ENCODE data around the gene WASHC3. TPM values are rescaled to one million over a fixed set of nuclear protein-coding genes. Genes with fewer than 3 reads are reported as not detected.

WASHC3 gene
- total RNA-seq = 49.4 TPM

- H3K4me1 ChIP-seq = no peaks in the 10 kb centered on the region
- H3K9me3 ChIP-seq = no peaks in the 10 kb centered on the region
- TF ChIP-seq POLR2AphosphoS5 (IDR thresholded peaks at IDR 0.05; ENCODE audit: insufficient read depth in 1 of 2, low read depth in 1 of 2) (peak; percentile 98), POLR2A (IDR thresholded peaks at IDR 0.05) (peak in 1 of 2 donors; percentile 81), CTCF (IDR thresholded peaks at IDR 0.05) (no peak)
- peak in 1 of 2 donors; percentile 97 for DNase-seq (ENCODE audit: extremely low spot score in 2 of 2)
- intact Hi-C loops (cut with DNase I) = no loop called here
- no peaks in the 10 kb centered on the region for H3K27me3 ChIP-seq
- H3K27ac ChIP-seq = peak within 1 kb of the TSS; percentile 86
- H3K36me3 ChIP-seq = peaks cover 0 to 7% of the 10 kb centered on the region in 2 donors
- peak within 1 kb of the TSS; percentile 78 to 85 for H3K4me3 ChIP-seq
Observed at GRCh38 chr12:102061560-102062418, at the start of gene WASHC3. Gene WASHC3 (minus strand): TSS chr12:102061991. CDS start chr12:102061962, 29 bp downstream.

GRCh38 chr12:102110782-102111181 lies 49.0 kb upstream of the WASHC3 start:
- intact Hi-C loops (cut with DNase I) = no loop called here
- H3K27me3 ChIP-seq = no peaks in the 10 kb centered on the region
- H3K36me3 ChIP-seq = peaks cover 0 to 12% of the 10 kb centered on the region in 2 donors
- H3K4me1 ChIP-seq = no peaks in the 10 kb centered on the region
- no peak for TF ChIP-seq POLR2AphosphoS5 (IDR thresholded peaks at IDR 0.05; ENCODE audit: insufficient read depth in 1 of 2, low read depth in 1 of 2)
- TF ChIP-seq POLR2A (IDR thresholded peaks at IDR 0.05) = no peak
- no peak overlapping the region for H3K27ac ChIP-seq
- H3K4me3 ChIP-seq = no peak overlapping the region
- no peaks in the 10 kb centered on the region for H3K9me3 ChIP-seq
- no peak for DNase-seq (ENCODE audit: extremely low spot score in 2 of 2)

- H3K4me3 ChIP-seq = no peak overlapping the region
Observed at GRCh38 chr12:102107970-102108369, 46.2 kb upstream of the WASHC3 start.

GRCh38 chr12:102106905-102107304 lies 45.1 kb upstream of the WASHC3 start:
- peaks cover 0 to 10% of the 10 kb centered on the region in 2 donors for H3K36me3 ChIP-seq
- H3K4me1 ChIP-seq = no peaks in the 10 kb centered on the region
- no peaks in the 10 kb centered on the region for H3K9me3 ChIP-seq
- intact Hi-C loops (cut with DNase I) = no loop called here
- TF ChIP-seq CTCF (IDR thresholded peaks at IDR 0.05) (no peak), POLR2A (IDR thresholded peaks at IDR 0.05) (no peak), POLR2AphosphoS5 (IDR thresholded peaks at IDR 0.05; ENCODE audit: insufficient read depth in 1 of 2, low read depth in 1 of 2) (no peak)
- no peak overlapping the region for H3K27ac ChIP-seq
- H3K4me3 ChIP-seq = no peak overlapping the region
- no peaks in the 10 kb centered on the region for H3K27me3 ChIP-seq
- no peak for DNase-seq (ENCODE audit: extremely low spot score in 2 of 2)

More at GRCh38 chr12:102107970-102108369, 46.2 kb upstream of the WASHC3 start:
- intact Hi-C loops (cut with DNase I) = no loop called here
- no peaks in the 10 kb centered on the region for H3K4me1 ChIP-seq
- H3K27ac ChIP-seq = no peak overlapping the region
- no peak for DNase-seq (ENCODE audit: extremely low spot score in 2 of 2)
- peaks cover 0 to 10% of the 10 kb centered on the region in 2 donors for H3K36me3 ChIP-seq
- no peaks in the 10 kb centered on the region for H3K9me3 ChIP-seq
- no peaks in the 10 kb centered on the region for H3K27me3 ChIP-seq
- TF ChIP-seq POLR2AphosphoS5 (IDR thresholded peaks at IDR 0.05; ENCODE audit: insufficient read depth in 1 of 2, low read depth in 1 of 2) (no peak), CTCF (IDR thresholded peaks at IDR 0.05) (no peak), POLR2A (IDR thresholded peaks at IDR 0.05) (no peak)

GRCh38 chr12:102096855-102097254 lies 35.1 kb upstream of the WASHC3 start:
- no peak overlapping the region for H3K4me3 ChIP-seq
- H3K36me3 ChIP-seq = no peaks in the 10 kb centered on the region
- DNase-seq (ENCODE audit: extremely low spot score in 2 of 2) = no peak
- TF ChIP-seq POLR2AphosphoS5 (IDR thresholded peaks at IDR 0.05; ENCODE audit: insufficient read depth in 1 of 2, low read depth in 1 of 2) (no peak), CTCF (IDR thresholded peaks at IDR 0.05) (no peak), POLR2A (IDR thresholded peaks at IDR 0.05) (no peak)
- intact Hi-C loops (cut with DNase I) = no loop called here
- H3K27ac ChIP-seq = no peak overlapping the region
- H3K4me1 ChIP-seq = no peaks in the 10 kb centered on the region
- H3K27me3 ChIP-seq = no peaks in the 10 kb centered on the region
- no peaks in the 10 kb centered on the region for H3K9me3 ChIP-seq
